Stimulated activated CD8-positive, alpha-beta memory T cell treated with anti-CD3 and anti-CD28 coated beads, Interleukin-4, amount 100 ng/mL, for 24 hours (primary cell): ENCODE results near the gene MYO1E.
"Not testable (repeated sequence)": the region's sequence is repeated elsewhere in the genome, so short reads cannot be mapped to it uniquely, and the experiment has no call there.

Experiments used
- DNase-seq: peaks from one replicate; pipeline ENCODE4 v3.0.0-alpha.2; 2020; ENCODE audit warnings: low read depth

The MYO1E gene

GRCh38 chr15:59291213-59291549 lies 81.5 kb downstream of the MYO1E start:
- no peak for DNase-seq

GRCh38 chr15:59290295-59291212 lies 82.1 kb downstream of the MYO1E start:
- DNase-seq: no peak

- DNase-seq: no peak
Measured at GRCh38 chr15:59289574-59289973, 83.1 kb downstream of the MYO1E start.

GRCh38 chr15:59283717-59284391 lies 88.8 kb downstream of the MYO1E start:
- no peak for DNase-seq

- DNase-seq: no peak
Measured at GRCh38 chr15:59282515-59283337, 89.9 kb downstream of the MYO1E start.

- DNase-seq: no peak
Measured at GRCh38 chr15:59281699-59282098, 91.0 kb downstream of the MYO1E start.

GRCh38 chr15:59280855-59281254 lies 91.8 kb downstream of the MYO1E start:
- no peak for DNase-seq

GRCh38 chr15:59280292-59280691 lies 92.4 kb downstream of the MYO1E start:
- DNase-seq: not testable (repeated sequence)

- DNase-seq: no peak
Measured at GRCh38 chr15:59279023-59279422, 93.6 kb downstream of the MYO1E start.

- DNase-seq: no peak
Measured at GRCh38 chr15:59278120-59278519, 94.6 kb downstream of the MYO1E start.

GRCh38 chr15:59276225-59277178 lies 96.2 kb downstream of the MYO1E start:
- DNase-seq: no peak

- DNase-seq: no peak
Measured at GRCh38 chr15:59274126-59274970, 98.3 kb downstream of the MYO1E start.

GRCh38 chr15:59273234-59273633 lies 99.4 kb downstream of the MYO1E start:
- DNase-seq: no peak

- no peak for DNase-seq
Measured at GRCh38 chr15:59271595-59272201, 101.0 kb downstream of the MYO1E start.

GRCh38 chr15:59268852-59269407 lies 103.7 kb downstream of the MYO1E start:
- DNase-seq: no peak

- no peak for DNase-seq
Measured at GRCh38 chr15:59268168-59268851, 104.4 kb downstream of the MYO1E start.

GRCh38 chr15:59266028-59266427 lies 106.6 kb downstream of the MYO1E start:
- no peak for DNase-seq

- DNase-seq: no peak
Measured at GRCh38 chr15:59262316-59262715, 110.4 kb downstream of the MYO1E start.

GRCh38 chr15:59260090-59260489 lies 112.6 kb downstream of the MYO1E start:
- no peak for DNase-seq
